Subcutaneous preadipocyte (primary cell): Measurements from ENCODE around the gene PRELID1. TPM values are rescaled to one million over a fixed set of nuclear protein-coding genes. Genes with fewer than 3 reads are reported as not detected.

ENCODE experiments used
- total RNA-seq: library from RNA; depleted of rRNA; stranded (reverse); fragments of >200 nt; gene quantifications from 2 replicates; pipeline ENCODE4 v1.2.3, GENCODE V29; 2012

Gene PRELID1
- total RNA-seq: 115 and 123 TPM in 2 replicates

GRCh38 chr5:177303121-177303924, at the start of gene PRELID1, which contains the start of gene RAB24:
TSS of gene PRELID1 (plus strand) at chr5:177303799. CDS start at chr5:177303986, 187 bp downstream.
TSS of gene RAB24 (minus strand) at chr5:177303719. CDS start at chr5:177303288, 431 bp downstream.

GRCh38 chr5:177311723-177312648, 8.4 kb downstream of the PRELID1 start, which contains the start of gene MXD3:
TSS of gene MXD3 (minus strand) at chr5:177311898. CDS start at chr5:177311830, 68 bp downstream.

GRCh38 chr5:177351392-177352329, 48.1 kb downstream of the PRELID1 start, which contains the start of gene LMAN2:
TSS of gene LMAN2 (minus strand) at chr5:177351668. CDS start at chr5:177351647, 21 bp downstream.

Other genes starting within 250 kb of the PRELID1 start
- 0.73 and 1.4 TPM in 2 replicates for gene FGFR4, start 216.9 kb upstream of the PRELID1 start, total RNA-seq
- gene NSD1, start 170.0 kb upstream of the PRELID1 start, total RNA-seq: 30.1 and 47.9 TPM in 2 replicates
- 9.9 and 11.9 TPM in 2 replicates for gene RAB24, start 80 bp upstream of the PRELID1 start, total RNA-seq
- 8.8 and 15.4 TPM in 2 replicates for gene MXD3, start 8.1 kb downstream of the PRELID1 start, total RNA-seq
- 263 and 352 TPM in 2 replicates for gene LMAN2, start 47.9 kb downstream of the PRELID1 start, total RNA-seq
- 2.5 and 4.4 TPM in 2 replicates for gene RGS14, start 54.1 kb downstream of the PRELID1 start, total RNA-seq
- gene SLC34A1, start 80.6 kb downstream of the PRELID1 start, total RNA-seq: not detected in 2 replicates
- 1.1 TPM in 1 of 2 replicates, not detected in the other for gene PFN3, start 96.9 kb downstream of the PRELID1 start, total RNA-seq
- 0.37 and 0.39 TPM in 2 replicates for gene F12, start 105.8 kb downstream of the PRELID1 start, total RNA-seq
- 19.5 and 33.2 TPM in 2 replicates for gene GRK6, start 122.9 kb downstream of the PRELID1 start, total RNA-seq
- gene PRR7, start 143.0 kb downstream of the PRELID1 start, total RNA-seq: 26.1 and 33.8 TPM in 2 replicates
- 160 and 173 TPM in 2 replicates for gene DBN1, start 169.8 kb downstream of the PRELID1 start, total RNA-seq
- gene PDLIM7, start 193.8 kb downstream of the PRELID1 start, total RNA-seq: 63.9 and 69.4 TPM in 2 replicates
- 1.1 and 1.4 TPM in 2 replicates for gene DOK3, start 206.0 kb downstream of the PRELID1 start, total RNA-seq
- 55.5 and 90.4 TPM in 2 replicates for gene DDX41, start 213.2 kb downstream of the PRELID1 start, total RNA-seq